Neuronal stem cell (in vitro differentiated cells): ENCODE data around the gene IGDCC3.
A peak's percentile ranks its signal among the peaks of the same experiment; 100 is the strongest.

ENCODE experiments used
- DNase-seq: peaks from one replicate; pipeline ENCODE4 v3.0.0-alpha.2; 2013; ENCODE audit warnings: low spot score
- H2AFZ ChIP-seq: one replicate; pipeline ENCODE4 v1.6.1; 2013; ENCODE audit warnings: mild to moderate bottlenecking, low read length, inconsistent platforms
- H2AK5ac ChIP-seq: 2 replicates; pipeline ENCODE4 v1.6.1; 2013; ENCODE audit warnings: low read depth, mild to moderate bottlenecking, inconsistent platforms, low read length, moderate library complexity, mixed read lengths
- H2BK120ac ChIP-seq: 2 replicates; pipeline ENCODE4 v1.6.1; 2013; ENCODE audit warnings: low read depth, mild to moderate bottlenecking, inconsistent platforms, low read length, moderate library complexity, mixed read lengths
- H2BK12ac ChIP-seq: one replicate; pipeline ENCODE4 v1.6.1; 2013; ENCODE audit warnings: low read length, inconsistent platforms
- H2BK15ac ChIP-seq: 2 replicates; pipeline ENCODE4 v1.6.1; 2013; ENCODE audit warnings: mild to moderate bottlenecking, low read length, inconsistent platforms, mixed read lengths
- H2BK5ac ChIP-seq: one replicate; pipeline ENCODE4 v1.6.1; 2013; ENCODE audit warnings: inconsistent platforms, mild to moderate bottlenecking, low read length, moderate library complexity
- H3K14ac ChIP-seq: one replicate; pipeline ENCODE4 v1.6.1; 2013; ENCODE audit warnings: low read length, inconsistent platforms
- H3K18ac ChIP-seq: 2 replicates; pipeline ENCODE4 v1.6.1; 2013; ENCODE audit warnings: low read length, inconsistent platforms
- H3K23ac ChIP-seq: 2 replicates; pipeline ENCODE4 v1.6.1; 2013; ENCODE audit warnings: low read depth, mild to moderate bottlenecking, mixed read lengths, low read length, inconsistent platforms; ENCODE audit not compliant: poor library complexity
- H3K27ac ChIP-seq: replicated peaks from 3 replicates; pipeline ENCODE4 v1.5.1; 2013; ENCODE audit warnings: low read length, inconsistent platforms
- H3K27me3 ChIP-seq, 3 experiments: 2 replicates each; pipeline ENCODE4 v1.6.1; 2013; ENCODE audit warnings: low read length in 3 of 3, mild to moderate bottlenecking in 2 of 3, inconsistent platforms in 1 of 3, low read depth in 1 of 3, mixed read lengths in 1 of 3, moderate library complexity in 1 of 3; ENCODE audit not compliant: control insufficient read depth in 3 of 3, insufficient read depth in 3 of 3
- H3K36me3 ChIP-seq, 2 donors: replicated peaks in 1 of 2; 2 replicates each; pipeline ENCODE4 v1.6.1; 2013; ENCODE audit warnings: low read length in 2 of 2; ENCODE audit not compliant: control insufficient read depth in 2 of 2, insufficient read depth in 2 of 2
- H3K4ac ChIP-seq: 2 replicates; pipeline ENCODE4 v1.6.1; 2013; ENCODE audit warnings: inconsistent platforms, mild to moderate bottlenecking, low read length, moderate library complexity
- H3K4me1 ChIP-seq, 2 donors: 1 replicate in 1 of 2; 2 replicates in 1 of 2; pipeline ENCODE4 v1.6.1; 2013; ENCODE audit warnings: low read length in 2 of 2, low read depth in 1 of 2; ENCODE audit not compliant: control insufficient read depth in 2 of 2, insufficient read depth in 1 of 2
- H3K4me2 ChIP-seq: one replicate; pipeline ENCODE4 v1.6.1; 2013; ENCODE audit warnings: mild to moderate bottlenecking, low read length, inconsistent platforms; ENCODE audit not compliant: insufficient read depth, poor library complexity, severe bottlenecking
- H3K4me3 ChIP-seq, 2 donors: 2 replicates each; pipeline ENCODE4 v1.5.1; 2013; ENCODE audit warnings: low read length in 2 of 2, mild to moderate bottlenecking in 2 of 2, inconsistent platforms in 1 of 2, moderate library complexity in 1 of 2
- H3K79me1 ChIP-seq: one replicate; pipeline ENCODE4 v1.6.1; 2013; ENCODE audit warnings: low read depth, mild to moderate bottlenecking, inconsistent platforms, low read length, moderate library complexity
- H3K9ac ChIP-seq: one replicate; pipeline ENCODE4 v1.6.1; 2013; ENCODE audit warnings: mild to moderate bottlenecking, low read depth, low read length, inconsistent platforms; ENCODE audit not compliant: poor library complexity
- H3K9me3 ChIP-seq, 2 donors: replicated peaks in 1 of 2; 2 replicates each; pipeline versions ENCODE3 to v1.6.1; 2013; ENCODE audit warnings: low read length in 2 of 2, mild to moderate bottlenecking in 2 of 2, inconsistent platforms in 1 of 2, low read depth in 1 of 2, mixed read lengths in 1 of 2, moderate library complexity in 1 of 2; ENCODE audit not compliant: control insufficient read depth in 2 of 2, insufficient read depth in 1 of 2
- H4K8ac ChIP-seq: one replicate; pipeline ENCODE4 v1.6.1; 2013; ENCODE audit warnings: low read depth, mild to moderate bottlenecking, inconsistent platforms, low read length, moderate library complexity
- H4K91ac ChIP-seq: one replicate; pipeline ENCODE4 v1.6.1; 2013; ENCODE audit warnings: low read length, low read depth, mild to moderate bottlenecking, inconsistent platforms; ENCODE audit not compliant: poor library complexity
- WGBS, 2 donors: extraction: QIAGEN DNeasy Blood & Tissue Kit; methylation state at CpG; one replicate each; pipeline ENCODE4 v1.1.7; 2013; ENCODE audit warnings: missing lambda C conversion rate in 2 of 2, mixed read lengths in 1 of 2; ENCODE audit not compliant: insufficient read length in 2 of 2, insufficient replicate concordance in 1 of 2; ENCODE audit errors: extremely low coverage in 2 of 2; 5-methylcytosine and 5-hydroxymethylcytosine counted together

IGDCC3 gene

DNA sequence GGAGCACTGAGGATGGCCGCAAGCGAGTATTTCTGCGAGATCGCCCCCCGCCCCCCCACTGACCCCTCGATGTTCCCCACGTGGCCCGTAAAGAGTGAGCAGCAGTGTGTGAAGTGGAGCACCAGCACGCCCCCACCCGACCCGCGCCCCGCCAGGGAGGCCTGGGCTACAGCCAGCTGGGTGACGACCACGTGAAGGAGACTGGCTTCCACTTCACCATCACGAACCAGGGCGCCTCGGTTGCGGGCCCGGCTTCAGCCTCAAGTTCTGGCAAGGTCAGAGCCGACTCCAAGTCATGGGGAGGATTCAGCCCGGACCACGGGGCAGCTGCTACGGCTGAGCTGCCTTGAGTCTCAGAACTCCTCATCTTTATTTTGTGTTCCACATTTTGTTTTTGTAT, 75.7 kb downstream of the IGDCC3 start:
- H3K4me1 ChIP-seq: peaks cover 0 to 2% of the 10 kb centered on the region in 2 donors
- no peak overlapping the region for H4K91ac ChIP-seq
- no peak overlapping the region for H3K14ac ChIP-seq
- H2BK120ac ChIP-seq: no peak overlapping the region
- no peak overlapping the region for H3K9ac ChIP-seq
- H3K36me3 ChIP-seq: no peaks in the 10 kb centered on the region
- no peaks in the 10 kb centered on the region for H3K9me3 ChIP-seq
- H2BK15ac ChIP-seq: peak overlapping the region; percentile 95
- H3K79me1 ChIP-seq: peaks cover 1% of the 10 kb centered on the region
- H3K4me3 ChIP-seq: no peak overlapping the region
- no peak overlapping the region for H2AFZ ChIP-seq
- H2AK5ac ChIP-seq: peak overlapping the region; percentile 95
- H3K18ac ChIP-seq: peak overlapping the region; percentile 81
- H4K8ac ChIP-seq: no peak overlapping the region
- DNase-seq: no peak
- peak overlapping the region; percentile 25 for H3K23ac ChIP-seq
- no peak overlapping the region for H3K4me2 ChIP-seq
- WGBS, 2 donors: no CpG with 5 or more reads among the region's 24 CpGs
- no peak overlapping the region for H3K27ac ChIP-seq
- peak overlapping the region; percentile 73 for H2BK12ac ChIP-seq
- no peak overlapping the region for H3K4ac ChIP-seq
- H2BK5ac ChIP-seq: peak overlapping the region; percentile 70
- H3K27me3 ChIP-seq: no peaks in the 10 kb centered on the region

GRCh38 chr15:65300924-65301441, 76.8 kb downstream of the IGDCC3 start:
- Histone ChIP-seq H2AK5ac (peak overlapping the region; percentile 95), H3K14ac (peak overlapping the region; percentile 33), H3K4ac (no peak overlapping the region), H2BK12ac (peak overlapping the region; percentile 19), H3K36me3 (no peaks in the 10 kb centered on the region), H3K4me1 (peaks cover 0 to 2% of the 10 kb centered on the region in 2 donors), H4K8ac (peak overlapping the region; percentile 2), H3K79me1 (peaks cover 1% of the 10 kb centered on the region), H3K4me3 (no peak overlapping the region), H2BK120ac (no peak overlapping the region), H3K4me2 (no peak overlapping the region), H3K27me3 (no peaks in the 10 kb centered on the region), H3K27ac (no peak overlapping the region), H3K9me3 (no peaks in the 10 kb centered on the region), H2BK15ac (peak overlapping the region; percentile 75), H2AFZ (no peak overlapping the region), H3K18ac (peak overlapping the region; percentile 84), H2BK5ac (no peak overlapping the region), H3K9ac (no peak overlapping the region), H3K23ac (no peak overlapping the region), H4K91ac (peak overlapping the region; percentile 49)
- no CpG with 5 or more reads among the region's 36 CpGs for WGBS, 2 donors
- DNase-seq: no peak

- Histone ChIP-seq H3K79me1 (peaks cover 1% of the 10 kb centered on the region), H4K91ac (no peak overlapping the region), H4K8ac (no peak overlapping the region), H3K9me3 (no peaks in the 10 kb centered on the region), H3K4me1 (peaks cover under 1 to 2% of the 10 kb centered on the region in 2 donors), H3K14ac (no peak overlapping the region), H3K36me3 (no peaks in the 10 kb centered on the region), H2BK15ac (peak overlapping the region; percentile 30), H3K27ac (no peak overlapping the region), H2AFZ (no peak overlapping the region), H2BK12ac (no peak overlapping the region), H2BK120ac (no peak overlapping the region), H3K4me2 (no peak overlapping the region), H2AK5ac (no peak overlapping the region), H3K23ac (no peak overlapping the region), H2BK5ac (no peak overlapping the region), H3K9ac (no peak overlapping the region), H3K4me3 (no peak overlapping the region), H3K18ac (no peak overlapping the region), H3K27me3 (no peaks in the 10 kb centered on the region), H3K4ac (no peak overlapping the region)
- DNase-seq: no peak
- no CpG with 5 or more reads among the region's 11 CpGs for WGBS, 2 donors
Measured at GRCh38 chr15:65298731-65299130, 79.1 kb downstream of the IGDCC3 start.

DNA sequence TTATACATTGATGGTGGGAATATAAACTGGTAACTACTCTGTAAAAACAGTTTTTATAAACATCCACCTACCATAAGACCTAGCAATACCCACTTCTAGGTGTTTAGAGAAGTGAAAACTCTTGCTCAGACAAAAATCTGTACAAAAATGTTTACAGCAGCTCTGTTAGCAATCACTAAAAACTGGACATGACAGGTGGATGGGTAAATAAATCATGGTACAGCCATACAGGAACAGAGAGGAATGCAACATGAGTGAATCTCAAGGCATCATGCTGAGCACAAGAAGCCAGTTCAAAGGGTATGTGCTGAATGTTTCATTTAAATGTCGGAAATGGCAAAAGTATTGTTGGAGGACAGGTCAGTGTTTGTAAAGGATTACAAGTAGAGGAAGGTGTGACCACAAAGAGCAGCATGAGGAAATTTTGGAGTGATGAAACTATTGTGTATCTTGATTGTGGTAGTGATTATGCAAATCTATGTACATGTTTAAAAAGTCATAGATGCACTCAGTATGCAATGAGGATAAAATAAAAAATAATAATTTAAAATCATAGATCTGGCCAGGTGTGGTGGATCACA, 84.8 kb downstream of the IGDCC3 start:
- H3K27ac ChIP-seq: no peak overlapping the region
- H4K91ac ChIP-seq: no peak overlapping the region
- peaks cover 0 to 4% of the 10 kb centered on the region in 2 donors for H3K4me1 ChIP-seq
- H2BK5ac ChIP-seq: no peak overlapping the region
- WGBS, 2 donors: no CpG with 5 or more reads among the region's 1 CpG
- H3K18ac ChIP-seq: no peak overlapping the region
- no peaks in the 10 kb centered on the region for H3K36me3 ChIP-seq
- H3K23ac ChIP-seq: no peak overlapping the region
- H2BK15ac ChIP-seq: no peak overlapping the region
- no peak overlapping the region for H2BK12ac ChIP-seq
- H2AFZ ChIP-seq: no peak overlapping the region
- DNase-seq: no peak
- no peaks in the 10 kb centered on the region for H3K9me3 ChIP-seq
- H3K9ac ChIP-seq: no peak overlapping the region
- H3K14ac ChIP-seq: no peak overlapping the region
- no peaks in the 10 kb centered on the region for H3K27me3 ChIP-seq
- no peak overlapping the region for H3K4ac ChIP-seq
- no peak overlapping the region for H2BK120ac ChIP-seq
- H3K4me3 ChIP-seq: no peak overlapping the region
- no peak overlapping the region for H2AK5ac ChIP-seq
- H3K4me2 ChIP-seq: no peak overlapping the region
- H4K8ac ChIP-seq: no peak overlapping the region
- no peaks in the 10 kb centered on the region for H3K79me1 ChIP-seq
